OCI-LY3 (cell line): Measurements from ENCODE around the gene NHS.

ENCODE experiments used
- CTCF ChIP-seq: fragments of 200-600, 300-600 bp; sonication (generic); IDR thresholded peaks from 2 replicates; pipeline ENCODE4 v1.5.1; 2014; ENCODE audit warnings: antibody characterized with exemption, low read length, low read depth
- EZH2phosphoT487 ChIP-seq: fragments of 200-600 bp; shearing (Covaris generic); IDR thresholded peaks from 2 replicates; pipeline ENCODE4 v1.6.1; 2018; ENCODE audit warnings: antibody characterized with exemption, mixed run types, low read depth

DNA sequence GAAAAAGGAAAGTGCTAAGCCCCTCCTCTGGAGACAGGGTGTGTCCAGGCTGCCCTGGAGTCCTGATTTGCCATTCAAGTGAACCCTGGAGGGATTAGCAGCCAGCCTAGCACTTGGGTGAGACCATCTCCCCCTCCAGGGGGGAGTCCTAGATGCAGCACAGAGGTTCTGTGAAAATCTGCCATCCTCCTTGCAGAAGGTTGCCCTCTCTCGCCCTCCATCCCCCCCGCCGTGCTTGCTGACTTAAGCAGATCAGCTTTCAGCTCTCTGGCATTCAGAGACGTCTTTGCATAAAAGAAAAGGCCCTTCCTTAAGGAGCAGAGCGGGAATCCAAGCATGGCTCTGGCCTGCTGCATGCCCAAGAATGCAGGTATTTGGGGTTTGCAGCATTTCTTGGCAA, 260.2 kb downstream of the NHS start:
- TF ChIP-seq CTCF (no peak), EZH2phosphoT487 (no peak)
